NT2/D1 (cell line): ENCODE data around the gene BMPR1B.

Experiments used
- DNase-seq: peaks from one replicate; pipeline ENCODE4 v3.0.0-alpha.2; 2011; ENCODE audit warnings: low read depth, low spot score
- H3K27me3 ChIP-seq: 2 replicates; pipeline ENCODE4 v1.6.0; 2011; ENCODE audit warnings: mild to moderate bottlenecking; ENCODE audit not compliant: insufficient read length, insufficient read depth
- H3K36me3 ChIP-seq: 2 replicates; pipeline ENCODE4 v1.6.1; 2011; ENCODE audit warnings: mild to moderate bottlenecking, low read length, mixed read lengths; ENCODE audit not compliant: insufficient read depth, insufficient read length
- H3K4me1 ChIP-seq: 2 replicates; pipeline ENCODE4 v1.5.1; 2011; ENCODE audit not compliant: insufficient read depth, insufficient read length
- H3K4me3 ChIP-seq: 2 replicates; pipeline ENCODE4 v1.5.1; 2011; ENCODE audit warnings: low read depth; ENCODE audit not compliant: insufficient read length
- H3K9ac ChIP-seq: 2 replicates; pipeline ENCODE4 v1.6.0; 2011; ENCODE audit warnings: low read depth; ENCODE audit not compliant: insufficient read length
- H3K9me3 ChIP-seq: 2 replicates; pipeline ENCODE4 v1.5.1; 2011; ENCODE audit warnings: mild to moderate bottlenecking, low read length; ENCODE audit not compliant: insufficient read depth
- SUZ12 ChIP-seq: IDR thresholded peaks from 2 replicates; pipeline ENCODE4 v1.6.1; 2011; ENCODE audit not compliant: insufficient read length, insufficient read depth; ENCODE audit errors: extremely low read depth
- YY1 ChIP-seq: IDR thresholded peaks from 2 replicates; pipeline ENCODE4 v1.6.1; 2011; ENCODE audit not compliant: insufficient read length, insufficient read depth
- ZNF274 ChIP-seq: IDR thresholded peaks from 2 replicates; pipeline ENCODE4 v1.6.1; 2011; ENCODE audit warnings: mild to moderate bottlenecking, low read depth, low read length

BMPR1B gene

DNA sequence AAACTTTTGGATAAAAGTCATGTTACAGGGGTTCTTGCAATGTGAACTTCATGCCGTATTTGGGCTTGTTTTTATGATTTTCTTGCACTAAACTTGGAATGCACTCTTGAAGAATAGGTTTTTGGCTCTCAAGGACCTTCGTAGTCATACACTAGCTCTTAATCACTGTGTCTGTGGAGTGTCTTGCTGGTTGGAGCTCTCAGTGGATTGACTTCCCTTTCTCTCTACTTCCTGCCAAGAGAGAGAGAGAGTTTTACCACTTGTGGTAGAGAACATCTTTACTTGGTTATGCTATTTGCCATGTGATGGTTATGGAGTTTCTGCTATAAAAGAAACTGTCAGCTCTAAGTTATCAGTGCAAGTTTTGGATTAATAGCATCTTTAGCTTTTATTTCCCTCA lies 112.4 kb downstream of the BMPR1B start:
- DNase-seq, result no peak
- no peaks in the 10 kb centered on the region for H3K36me3 ChIP-seq
- H3K9ac ChIP-seq, result no peak overlapping the region
- H3K9me3 ChIP-seq, result no peaks in the 10 kb centered on the region
- H3K4me1 ChIP-seq, result no peaks in the 10 kb centered on the region
- H3K4me3 ChIP-seq, result no peak overlapping the region
- H3K27me3 ChIP-seq, result no peaks in the 10 kb centered on the region
- TF ChIP-seq ZNF274 (no peak), SUZ12 (no peak), YY1 (no peak)

DNA sequence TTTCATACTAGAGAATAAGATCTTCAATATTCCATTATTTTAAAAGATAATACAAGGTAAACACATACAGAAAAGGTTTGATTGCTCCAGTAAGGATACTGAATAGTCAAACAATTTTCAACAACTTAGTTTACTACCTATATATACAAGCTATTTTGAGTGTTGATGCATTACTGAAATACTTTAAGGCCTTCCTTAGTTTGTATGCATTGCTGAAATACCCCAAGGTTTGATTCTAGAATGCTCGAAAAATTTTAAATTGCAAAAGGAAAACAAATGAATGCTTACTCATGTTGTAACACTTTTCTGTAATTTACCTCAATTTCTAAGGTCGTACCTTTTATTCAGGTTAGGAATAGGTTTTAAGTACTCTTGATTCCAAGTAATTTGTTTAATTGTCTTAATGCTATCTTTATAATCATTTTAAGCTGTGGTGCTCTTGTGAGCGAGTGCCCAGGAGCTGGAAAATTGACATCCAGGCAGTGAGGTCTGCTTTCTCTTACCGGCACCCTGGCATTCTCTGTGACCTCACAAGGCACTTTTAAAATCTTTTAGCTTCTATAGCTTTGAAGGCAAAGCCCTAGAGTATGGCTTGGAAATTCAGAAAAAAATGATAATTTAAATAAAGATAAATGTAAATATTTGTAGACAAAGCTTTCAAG lies 114.0 kb downstream of the BMPR1B start:
- Histone ChIP-seq H3K36me3 (no peaks in the 10 kb centered on the region), H3K9ac (no peak overlapping the region), H3K9me3 (no peaks in the 10 kb centered on the region), H3K4me3 (no peak overlapping the region), H3K4me1 (no peaks in the 10 kb centered on the region), H3K27me3 (no peaks in the 10 kb centered on the region)
- TF ChIP-seq ZNF274 (no peak), SUZ12 (no peak), YY1 (no peak)
- DNase-seq, result no peak

- H3K4me1 ChIP-seq, result no peaks in the 10 kb centered on the region
- no peak overlapping the region for H3K4me3 ChIP-seq
- DNase-seq, result no peak
- H3K9me3 ChIP-seq, result no peaks in the 10 kb centered on the region
- H3K9ac ChIP-seq, result no peak overlapping the region
- no peaks in the 10 kb centered on the region for H3K27me3 ChIP-seq
- H3K36me3 ChIP-seq, result no peaks in the 10 kb centered on the region
- TF ChIP-seq ZNF274 (no peak), YY1 (no peak), SUZ12 (no peak)
Measured at GRCh38 chr4:94877973-94878372, 120.2 kb downstream of the BMPR1B start.

- H3K9ac ChIP-seq, result no peak overlapping the region
- no peaks in the 10 kb centered on the region for H3K27me3 ChIP-seq
- TF ChIP-seq YY1, result no peak
- H3K9me3 ChIP-seq, result no peaks in the 10 kb centered on the region
- DNase-seq, result no peak
- no peaks in the 10 kb centered on the region for H3K4me1 ChIP-seq
- H3K36me3 ChIP-seq, result no peaks in the 10 kb centered on the region
- no peak overlapping the region for H3K4me3 ChIP-seq
Measured at GRCh38 chr4:94880956-94881355, 123.2 kb downstream of the BMPR1B start.

- Histone ChIP-seq H3K27me3 (no peaks in the 10 kb centered on the region), H3K4me3 (no peak overlapping the region), H3K9me3 (no peaks in the 10 kb centered on the region), H3K4me1 (no peaks in the 10 kb centered on the region), H3K9ac (no peak overlapping the region), H3K36me3 (no peaks in the 10 kb centered on the region)
- no peak for DNase-seq
- TF ChIP-seq ZNF274, result no peak
- TF ChIP-seq YY1, result no peak
- TF ChIP-seq SUZ12, result no peak
Measured at GRCh38 chr4:94882756-94883155, 125.0 kb downstream of the BMPR1B start.

- no peak overlapping the region for H3K9ac ChIP-seq
- H3K4me3 ChIP-seq, result no peak overlapping the region
- TF ChIP-seq SUZ12 (no peak), ZNF274 (no peak), YY1 (no peak)
- no peaks in the 10 kb centered on the region for H3K27me3 ChIP-seq
- no peak for DNase-seq
- H3K4me1 ChIP-seq, result no peaks in the 10 kb centered on the region
- H3K9me3 ChIP-seq, result peaks cover 11% of the 10 kb centered on the region; the same call in 1 of the 2 replicates
- no peaks in the 10 kb centered on the region for H3K36me3 ChIP-seq
Measured at GRCh38 chr4:94887027-94887426, 129.3 kb downstream of the BMPR1B start.

DNA sequence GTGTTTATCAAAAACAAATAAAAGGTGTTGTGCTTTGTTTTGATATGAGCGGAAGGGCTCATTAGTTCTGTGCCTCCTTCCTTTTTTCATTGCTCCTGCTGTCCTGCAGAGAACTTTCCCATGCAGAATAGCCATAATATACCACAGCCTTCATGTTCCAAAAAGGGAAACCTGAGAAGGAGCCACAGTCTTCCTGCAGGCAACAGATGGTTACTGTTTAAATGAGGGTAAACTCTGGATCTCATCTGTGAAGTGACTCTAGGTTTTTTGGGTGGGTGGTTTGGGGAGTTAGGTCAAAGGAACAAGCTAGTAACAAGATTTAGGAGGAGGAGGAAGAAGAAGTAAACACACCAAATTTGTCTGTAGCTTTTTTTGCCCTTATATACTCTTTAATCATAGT lies 131.8 kb downstream of the BMPR1B start:
- TF ChIP-seq SUZ12 (no peak), ZNF274 (no peak), YY1 (no peak)
- H3K4me3 ChIP-seq, result no peak overlapping the region

More for the DNA sequence above, 131.8 kb downstream of the BMPR1B start:
- Histone ChIP-seq H3K27me3 (no peaks in the 10 kb centered on the region), H3K36me3 (no peaks in the 10 kb centered on the region), H3K9ac (no peak overlapping the region), H3K9me3 (peaks cover 11% of the 10 kb centered on the region; the same call in 1 of the 2 replicates), H3K4me1 (no peaks in the 10 kb centered on the region)
- DNase-seq, result no peak
